GM18858 (cell line): ENCODE measurements around the gene GSTA2.
"Not testable (repeated sequence)": the region's sequence is repeated elsewhere in the genome, so short reads cannot be mapped to it uniquely, and the experiment has no call there.

Experiments used
- ATAC-seq: cut with Tn5 transposase; IDR thresholded peaks from one replicate; pipeline ENCODE4 v1.9.1; 2021; ENCODE audit not compliant: unreplicated experiment

Gene GSTA2

GRCh38 chr6:52760105-52760765, 3.0 kb downstream of the GSTA2 start:
- ATAC-seq = no peak

- no peak for ATAC-seq
Measured at GRCh38 chr6:52759085-52759484, 4.2 kb downstream of the GSTA2 start.

- ATAC-seq = not testable (repeated sequence)
Measured at GRCh38 chr6:52757651-52758338, 5.5 kb downstream of the GSTA2 start.

- no peak for ATAC-seq
Measured at GRCh38 chr6:52754443-52754842, 8.8 kb downstream of the GSTA2 start.

GRCh38 chr6:52753137-52753536, 10.1 kb downstream of the GSTA2 start:
- ATAC-seq = not testable (repeated sequence)

GRCh38 chr6:52752310-52752709, 11.0 kb downstream of the GSTA2 start:
- no peak for ATAC-seq

GRCh38 chr6:52749556-52750152, 13.6 kb downstream of the GSTA2 start:
- no peak for ATAC-seq

- not testable (repeated sequence) for ATAC-seq
Measured at GRCh38 chr6:52747301-52747700, 16.0 kb downstream of the GSTA2 start.

- ATAC-seq = no peak
Measured at GRCh38 chr6:52746213-52746612, 17.1 kb downstream of the GSTA2 start.

GRCh38 chr6:52745764-52746201, 17.5 kb downstream of the GSTA2 start:
- no peak for ATAC-seq

- ATAC-seq = no peak
Measured at GRCh38 chr6:52741872-52742271, 21.4 kb downstream of the GSTA2 start.

GRCh38 chr6:52739627-52740026, 23.6 kb downstream of the GSTA2 start:
- no peak for ATAC-seq

- ATAC-seq = no peak
Measured at GRCh38 chr6:52739134-52739533, 24.1 kb downstream of the GSTA2 start.

GRCh38 chr6:52736145-52736544, 27.1 kb downstream of the GSTA2 start:
- no peak for ATAC-seq

GRCh38 chr6:52735071-52735470, 28.2 kb downstream of the GSTA2 start:
- ATAC-seq = no peak

- ATAC-seq = no peak
Measured at GRCh38 chr6:52734072-52734471, 29.2 kb downstream of the GSTA2 start.

GRCh38 chr6:52733172-52733571, 30.1 kb downstream of the GSTA2 start:
- ATAC-seq = no peak

GRCh38 chr6:52731719-52732118, 31.6 kb downstream of the GSTA2 start:
- ATAC-seq = no peak

GRCh38 chr6:52729576-52729975, 33.7 kb downstream of the GSTA2 start:
- ATAC-seq = no peak

- ATAC-seq = no peak
Measured at GRCh38 chr6:52728394-52728793, 34.9 kb downstream of the GSTA2 start.

- no peak for ATAC-seq
Measured at GRCh38 chr6:52727908-52728307, 35.4 kb downstream of the GSTA2 start.
